GM12892 (cell line): ENCODE results near the gene ARMC9.

ENCODE experiments used
- POLR2A ChIP-seq: IDR thresholded peaks from 2 replicates; pipeline ENCODE4 v1.6.1; 2011; ENCODE audit warnings: low read depth, low read length, control low read depth
- POLR2AphosphoS5 ChIP-seq: IDR thresholded peaks from 2 replicates; pipeline ENCODE4 v1.6.1; 2011; ENCODE audit warnings: low read depth, low read length, control low read depth

DNA sequence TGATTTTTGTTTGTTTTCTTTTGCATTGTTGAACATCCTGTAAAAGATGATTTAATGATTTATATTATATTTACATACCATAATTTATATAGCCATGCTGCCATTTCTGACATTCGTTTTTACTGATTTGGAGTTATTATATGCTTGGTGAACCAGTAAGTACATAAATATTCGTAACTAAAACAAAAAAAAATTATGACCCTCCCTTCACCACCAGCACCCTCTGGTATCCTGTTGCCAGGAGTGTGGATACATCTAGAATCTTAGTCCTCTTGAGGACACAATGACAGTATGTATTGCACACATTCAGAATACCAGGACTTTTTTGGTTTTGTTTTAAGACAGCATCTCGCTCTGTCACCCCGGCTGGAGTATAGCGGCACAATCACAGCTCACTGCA lies 153.2 kb downstream of the ARMC9 start:
- TF ChIP-seq POLR2AphosphoS5 = no peak
- no peak for TF ChIP-seq POLR2A
